Measurements from ENCODE around the gene LRFN2.

The LRFN2 gene

GRCh38 chr6:40586369-40587201 lies 579 bp downstream of the LRFN2 start:
- DNase-seq (ENCODE audit: low read depth) = no peak

- DNase-seq (ENCODE audit: low read depth) = no peak
These were observed 1.4 kb downstream of the LRFN2 start for GRCh38 chr6:40585651-40586269.

- DNase-seq (ENCODE audit: low read depth) = no peak
These were observed 1.9 kb downstream of the LRFN2 start for GRCh38 chr6:40585223-40585622.

- no peak for DNase-seq (ENCODE audit: low read depth)
These were observed 2.4 kb downstream of the LRFN2 start for GRCh38 chr6:40584741-40585140.

- no peak for DNase-seq (ENCODE audit: low read depth)
These were observed 3.5 kb downstream of the LRFN2 start for GRCh38 chr6:40583709-40584108.

GRCh38 chr6:40582892-40583291 lies 4.3 kb downstream of the LRFN2 start:
- DNase-seq (ENCODE audit: low read depth) = no peak

GRCh38 chr6:40579101-40579500 lies 8.1 kb downstream of the LRFN2 start:
- no peak for DNase-seq (ENCODE audit: low read depth)

GRCh38 chr6:40577672-40578071 lies 9.5 kb downstream of the LRFN2 start:
- DNase-seq (ENCODE audit: low read depth) = no peak

GRCh38 chr6:40573221-40573620 lies 13.9 kb downstream of the LRFN2 start:
- DNase-seq (ENCODE audit: low read depth) = no peak

GRCh38 chr6:40569162-40569910 lies 17.8 kb downstream of the LRFN2 start:
- no peak for DNase-seq (ENCODE audit: low read depth)

- DNase-seq (ENCODE audit: low read depth) = no peak
These were observed 19.0 kb downstream of the LRFN2 start for GRCh38 chr6:40568062-40568708.

- DNase-seq (ENCODE audit: low read depth) = no peak
These were observed 24.1 kb downstream of the LRFN2 start for GRCh38 chr6:40563111-40563510.

GRCh38 chr6:40559056-40559455 lies 28.1 kb downstream of the LRFN2 start:
- no peak for DNase-seq (ENCODE audit: low read depth)

- DNase-seq (ENCODE audit: low read depth) = no peak
These were observed 29.1 kb downstream of the LRFN2 start for GRCh38 chr6:40558102-40558501.

- DNase-seq (ENCODE audit: low read depth) = no peak
These were observed 30.3 kb downstream of the LRFN2 start for GRCh38 chr6:40556881-40557280.

- DNase-seq (ENCODE audit: low read depth) = no peak
These were observed 31.1 kb downstream of the LRFN2 start for GRCh38 chr6:40556023-40556422.

GRCh38 chr6:40555092-40555491 lies 32.1 kb downstream of the LRFN2 start:
- no peak for DNase-seq (ENCODE audit: low read depth)

- DNase-seq (ENCODE audit: low read depth) = no peak
These were observed 34.2 kb downstream of the LRFN2 start for GRCh38 chr6:40552941-40553340.

GRCh38 chr6:40551966-40552505 lies 35.1 kb downstream of the LRFN2 start:
- DNase-seq (ENCODE audit: low read depth) = no peak

GRCh38 chr6:40550202-40551101 lies 36.7 kb downstream of the LRFN2 start:
- DNase-seq (ENCODE audit: low read depth) = no peak

- no peak for DNase-seq (ENCODE audit: low read depth)
These were observed 41.2 kb downstream of the LRFN2 start for GRCh38 chr6:40545954-40546353.
